DOHH2 (cell line): ENCODE results near the gene CFAP61.

ENCODE experiments used
- H3F3A ChIP-seq: fragments of 200-600 bp; sonication (generic), shearing (Covaris generic); 2 replicates; pipeline ENCODE4 v1.6.0; 2016; ENCODE audit warnings: antibody characterized with exemption, mild to moderate bottlenecking; ENCODE audit not compliant: control insufficient read depth, insufficient read depth
- H3K27ac ChIP-seq: fragments of 200-600 bp; sonication (generic); 2 replicates; pipeline ENCODE4 v1.5.1; 2014; ENCODE audit warnings: low read depth, mild to moderate bottlenecking, low read length, moderate library complexity
- H3K27me3 ChIP-seq: fragments of 200-600 bp; sonication (generic); 2 replicates; pipeline ENCODE4 v1.6.1; 2014; ENCODE audit warnings: mild to moderate bottlenecking, low read length, mixed read lengths; ENCODE audit not compliant: control insufficient read depth
- H3K36me3 ChIP-seq: fragments of 200-600 bp; sonication (generic); 2 replicates; pipeline ENCODE4 v1.6.1; 2014; ENCODE audit warnings: mild to moderate bottlenecking, low read length, moderate library complexity, mixed read lengths; ENCODE audit not compliant: control insufficient read depth
- H3K4me1 ChIP-seq: fragments of 200-600 bp; sonication (generic); 2 replicates; pipeline ENCODE4 v1.6.1; 2014; ENCODE audit warnings: mild to moderate bottlenecking, low read length, mixed read lengths; ENCODE audit not compliant: control insufficient read depth
- H3K4me2 ChIP-seq: fragments of 200-600 bp; sonication (generic); 2 replicates; pipeline ENCODE4 v1.6.0; 2014; ENCODE audit warnings: mild to moderate bottlenecking, low read length, moderate library complexity
- H3K4me3 ChIP-seq: fragments of 200-600 bp; sonication (generic); 2 replicates; pipeline ENCODE4 v1.5.1; 2014; ENCODE audit warnings: mild to moderate bottlenecking, low read length, mixed read lengths
- H3K79me2 ChIP-seq: fragments of 200-600 bp; sonication (generic); 2 replicates; pipeline ENCODE4 v1.6.1; 2014; ENCODE audit warnings: mild to moderate bottlenecking, low read length, mixed read lengths; ENCODE audit not compliant: control insufficient read depth
- H3K9me2 ChIP-seq: fragments of 200-600 bp; sonication (generic); replicated peaks from 2 replicates; pipeline ENCODE4 v1.6.1; 2014; ENCODE audit warnings: mild to moderate bottlenecking, low read length, mixed read lengths; ENCODE audit not compliant: control insufficient read depth
- H3K9me3 ChIP-seq: fragments of 200-600 bp; sonication (generic); 2 replicates; pipeline ENCODE4 v1.6.1; 2014; ENCODE audit warnings: antibody characterized with exemption, low read length, mixed read lengths; ENCODE audit not compliant: control insufficient read depth, insufficient read depth
- H4K20me1 ChIP-seq: fragments of 200-600 bp; sonication (generic); 2 replicates; pipeline ENCODE4 v1.6.0; 2014; ENCODE audit warnings: low read depth, mild to moderate bottlenecking, antibody characterized with exemption, low read length, moderate library complexity; ENCODE audit not compliant: control insufficient read depth, insufficient read depth
- CTCF ChIP-seq: fragments of 200-600 bp; sonication (generic); IDR thresholded peaks from one replicate; pipeline ENCODE4 v1.5.1; 2014; ENCODE audit warnings: antibody characterized with exemption, mild to moderate bottlenecking, low read depth, low read length; ENCODE audit not compliant: poor library complexity, severe bottlenecking
- EZH2phosphoT487 ChIP-seq: fragments of 200-600 bp; sonication (generic); IDR thresholded peaks from 2 replicates; pipeline ENCODE4 v1.6.1; 2017; ENCODE audit warnings: borderline replicate concordance, mild to moderate bottlenecking, antibody characterized with exemption, low read length, moderate library complexity, mixed read lengths

CFAP61 gene

GRCh38 chr20:20331156-20331555 is 278.8 kb downstream of the CFAP61 start:
- no peak overlapping the region for H3K27ac ChIP-seq
- no peak overlapping the region for H3K4me2 ChIP-seq
- no peaks in the 10 kb centered on the region for H3K4me1 ChIP-seq
- H3K9me3 ChIP-seq: no peaks in the 10 kb centered on the region
- H3K36me3 ChIP-seq: no peaks in the 10 kb centered on the region
- TF ChIP-seq EZH2phosphoT487: no peak
- TF ChIP-seq CTCF: no peak
- H3K27me3 ChIP-seq: peaks cover 3% of the 10 kb centered on the region
- H3K9me2 ChIP-seq: no peaks in the 10 kb centered on the region
- H3K79me2 ChIP-seq: no peaks in the 10 kb centered on the region
- H3K4me3 ChIP-seq: no peak overlapping the region
- no peaks in the 10 kb centered on the region for H4K20me1 ChIP-seq
- H3F3A ChIP-seq: no peaks in the 10 kb centered on the region

- H3K4me1 ChIP-seq: no peaks in the 10 kb centered on the region
- H3K9me2 ChIP-seq: no peaks in the 10 kb centered on the region
- H3K4me3 ChIP-seq: no peak overlapping the region
- peaks cover 3% of the 10 kb centered on the region for H3K27me3 ChIP-seq
- no peaks in the 10 kb centered on the region for H3K79me2 ChIP-seq
- no peak for TF ChIP-seq CTCF
- TF ChIP-seq EZH2phosphoT487: no peak
- no peaks in the 10 kb centered on the region for H3K9me3 ChIP-seq
- no peak overlapping the region for H3K4me2 ChIP-seq
- H3K36me3 ChIP-seq: no peaks in the 10 kb centered on the region
- H4K20me1 ChIP-seq: no peaks in the 10 kb centered on the region
- no peak overlapping the region for H3K27ac ChIP-seq
- no peaks in the 10 kb centered on the region for H3F3A ChIP-seq
Measured at GRCh38 chr20:20331817-20332216, 279.5 kb downstream of the CFAP61 start.

- TF ChIP-seq CTCF (no peak), EZH2phosphoT487 (no peak)
- H4K20me1 ChIP-seq: no peaks in the 10 kb centered on the region
- peaks cover 3% of the 10 kb centered on the region for H3K27me3 ChIP-seq
- no peaks in the 10 kb centered on the region for H3K9me2 ChIP-seq
- no peak overlapping the region for H3K4me2 ChIP-seq
- H3K36me3 ChIP-seq: no peaks in the 10 kb centered on the region
- no peak overlapping the region for H3K4me3 ChIP-seq
- no peaks in the 10 kb centered on the region for H3K9me3 ChIP-seq
- no peaks in the 10 kb centered on the region for H3K4me1 ChIP-seq
- H3K79me2 ChIP-seq: no peaks in the 10 kb centered on the region
- no peaks in the 10 kb centered on the region for H3F3A ChIP-seq
- H3K27ac ChIP-seq: no peak overlapping the region
Measured at GRCh38 chr20:20333866-20334265, 281.5 kb downstream of the CFAP61 start.

GRCh38 chr20:20334489-20334888 is 282.2 kb downstream of the CFAP61 start:
- Histone ChIP-seq H3K4me3 (no peak overlapping the region), H3K4me2 (no peak overlapping the region), H3K27ac (no peak overlapping the region), H3K9me2 (no peaks in the 10 kb centered on the region), H3F3A (no peaks in the 10 kb centered on the region), H4K20me1 (no peaks in the 10 kb centered on the region), H3K4me1 (no peaks in the 10 kb centered on the region), H3K36me3 (no peaks in the 10 kb centered on the region), H3K79me2 (no peaks in the 10 kb centered on the region), H3K27me3 (peaks cover 3% of the 10 kb centered on the region), H3K9me3 (no peaks in the 10 kb centered on the region)
- TF ChIP-seq EZH2phosphoT487 (no peak), CTCF (no peak)
